KMS-11 (cell line): ENCODE data around the gene CELF4.

Experiments
- H2AFZ ChIP-seq: fragments of 200-600 bp; sonication (generic); 2 replicates; pipeline ENCODE4 v1.6.1; 2016; ENCODE audit warnings: antibody characterized with exemption, mixed run types, low read depth
- H3K27ac ChIP-seq: fragments of 200-600 bp; sonication (generic); 2 replicates; pipeline ENCODE4 v1.6.1; 2016; ENCODE audit warnings: mild to moderate bottlenecking, mixed run types
- H3K27me3 ChIP-seq: fragments of 200-600 bp; sonication (generic); 2 replicates; pipeline ENCODE4 v1.6.1; 2017; ENCODE audit warnings: mild to moderate bottlenecking, low read depth, mixed run types, moderate library complexity; ENCODE audit not compliant: insufficient read depth
- H3K36me3 ChIP-seq: fragments of 200-600 bp; sonication (generic); 2 replicates; pipeline ENCODE4 v1.6.1; 2017; ENCODE audit warnings: mild to moderate bottlenecking, mixed run types; ENCODE audit not compliant: insufficient read depth
- H3K4me1 ChIP-seq: fragments of 200-600 bp; sonication (generic); 2 replicates; pipeline ENCODE4 v1.6.1; 2016; ENCODE audit warnings: mild to moderate bottlenecking, low read depth, mixed run types; ENCODE audit not compliant: poor library complexity, severe bottlenecking
- H3K4me2 ChIP-seq: fragments of 200-600 bp; sonication (generic); 2 replicates; pipeline ENCODE4 v1.7.0; 2016; ENCODE audit warnings: mild to moderate bottlenecking, mixed run types
- H3K4me3 ChIP-seq: fragments of 200-600 bp; sonication (generic); IDR thresholded peaks from 2 replicates; pipeline ENCODE4 v1.6.1; 2017; ENCODE audit warnings: low read depth, low read length, mixed read lengths; ENCODE audit not compliant: insufficient read depth
- H3K79me2 ChIP-seq: fragments of 200-600 bp; sonication (generic); 2 replicates; pipeline ENCODE4 v1.6.1; 2016; ENCODE audit warnings: low read depth, mixed run types; ENCODE audit not compliant: insufficient read depth
- H3K9ac ChIP-seq: fragments of 200-600 bp; sonication (generic); 2 replicates; pipeline ENCODE4 v1.6.1; 2016; ENCODE audit warnings: mild to moderate bottlenecking, mixed run types
- H4K20me1 ChIP-seq: fragments of 200-600 bp; sonication (generic); 2 replicates; pipeline ENCODE4 v1.6.1; 2016; ENCODE audit warnings: mild to moderate bottlenecking, mixed run types; ENCODE audit not compliant: insufficient read depth
- TF ChIP-seq, protein P1 (sequence below): fragments of 200-600 bp; sonication (generic); conservative IDR thresholded peaks from 2 replicates; pipeline ENCODE4 v1.6.1; 2017; ENCODE audit warnings: low read depth, mild to moderate bottlenecking, antibody characterized with exemption, low read length, moderate library complexity, mixed read lengths

The CELF4 gene

GRCh38 chr18:37328946-37329719 lies 236.5 kb downstream of the CELF4 start:
- Histone ChIP-seq H3K79me2 (no peaks in the 10 kb centered on the region), H3K4me3 (no peak overlapping the region), H4K20me1 (no peaks in the 10 kb centered on the region), H3K4me2 (no peak overlapping the region), H3K27me3 (no peaks in the 10 kb centered on the region), H2AFZ (no peak overlapping the region), H3K9ac (no peak overlapping the region), H3K36me3 (no peaks in the 10 kb centered on the region), H3K4me1 (no peaks in the 10 kb centered on the region), H3K27ac (no peak overlapping the region)
- TF ChIP-seq, protein P1, sequence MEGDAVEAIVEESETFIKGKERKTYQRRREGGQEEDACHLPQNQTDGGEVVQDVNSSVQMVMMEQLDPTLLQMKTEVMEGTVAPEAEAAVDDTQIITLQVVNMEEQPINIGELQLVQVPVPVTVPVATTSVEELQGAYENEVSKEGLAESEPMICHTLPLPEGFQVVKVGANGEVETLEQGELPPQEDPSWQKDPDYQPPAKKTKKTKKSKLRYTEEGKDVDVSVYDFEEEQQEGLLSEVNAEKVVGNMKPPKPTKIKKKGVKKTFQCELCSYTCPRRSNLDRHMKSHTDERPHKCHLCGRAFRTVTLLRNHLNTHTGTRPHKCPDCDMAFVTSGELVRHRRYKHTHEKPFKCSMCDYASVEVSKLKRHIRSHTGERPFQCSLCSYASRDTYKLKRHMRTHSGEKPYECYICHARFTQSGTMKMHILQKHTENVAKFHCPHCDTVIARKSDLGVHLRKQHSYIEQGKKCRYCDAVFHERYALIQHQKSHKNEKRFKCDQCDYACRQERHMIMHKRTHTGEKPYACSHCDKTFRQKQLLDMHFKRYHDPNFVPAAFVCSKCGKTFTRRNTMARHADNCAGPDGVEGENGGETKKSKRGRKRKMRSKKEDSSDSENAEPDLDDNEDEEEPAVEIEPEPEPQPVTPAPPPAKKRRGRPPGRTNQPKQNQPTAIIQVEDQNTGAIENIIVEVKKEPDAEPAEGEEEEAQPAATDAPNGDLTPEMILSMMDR, result no peak

- H3K27ac ChIP-seq, result no peak overlapping the region
- H3K9ac ChIP-seq, result no peak overlapping the region
- H3K79me2 ChIP-seq, result no peaks in the 10 kb centered on the region
- H3K4me3 ChIP-seq, result no peak overlapping the region
- no peaks in the 10 kb centered on the region for H4K20me1 ChIP-seq
- TF ChIP-seq, protein P1, result no peak
- H3K4me2 ChIP-seq, result no peak overlapping the region
- no peaks in the 10 kb centered on the region for H3K36me3 ChIP-seq
- no peaks in the 10 kb centered on the region for H3K4me1 ChIP-seq
- H3K27me3 ChIP-seq, result no peaks in the 10 kb centered on the region
- no peak overlapping the region for H2AFZ ChIP-seq
Observed at GRCh38 chr18:37327063-37327577, 238.5 kb downstream of the CELF4 start.

DNA sequence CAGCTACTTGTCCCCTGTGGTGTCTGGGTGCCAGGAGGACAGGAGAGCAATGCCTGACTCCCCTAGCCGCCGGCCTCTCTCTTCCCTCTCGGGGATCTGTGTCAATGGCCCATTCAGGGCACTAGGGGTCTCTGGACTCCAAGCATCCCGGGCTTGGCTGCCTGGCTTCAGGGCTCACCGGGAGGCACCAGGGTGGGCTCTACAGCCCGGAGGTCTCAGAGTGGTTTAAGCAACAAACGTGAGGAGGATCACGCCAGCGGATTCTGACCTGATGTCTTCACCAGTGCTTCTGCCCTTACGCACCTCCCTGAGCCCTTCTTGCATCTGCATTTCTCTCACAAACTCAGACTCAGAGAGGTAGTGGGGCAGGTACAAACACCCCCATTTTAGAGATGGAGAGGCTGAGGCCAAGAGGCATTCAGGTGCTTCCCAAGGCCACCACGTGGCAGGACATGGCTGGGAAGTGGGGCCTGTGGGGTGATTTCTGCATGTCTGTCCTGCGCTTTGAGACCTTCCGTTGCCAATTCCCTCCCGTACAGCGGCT lies 243.0 kb downstream of the CELF4 start:
- Histone ChIP-seq H3K36me3 (no peaks in the 10 kb centered on the region), H3K9ac (no peak overlapping the region), H3K4me1 (no peaks in the 10 kb centered on the region), H3K27me3 (no peaks in the 10 kb centered on the region), H3K27ac (no peak overlapping the region), H3K79me2 (no peaks in the 10 kb centered on the region), H4K20me1 (no peaks in the 10 kb centered on the region), H3K4me3 (no peak overlapping the region), H3K4me2 (no peak overlapping the region), H2AFZ (no peak overlapping the region)
- TF ChIP-seq, protein P1, result peak; percentile 60

DNA sequence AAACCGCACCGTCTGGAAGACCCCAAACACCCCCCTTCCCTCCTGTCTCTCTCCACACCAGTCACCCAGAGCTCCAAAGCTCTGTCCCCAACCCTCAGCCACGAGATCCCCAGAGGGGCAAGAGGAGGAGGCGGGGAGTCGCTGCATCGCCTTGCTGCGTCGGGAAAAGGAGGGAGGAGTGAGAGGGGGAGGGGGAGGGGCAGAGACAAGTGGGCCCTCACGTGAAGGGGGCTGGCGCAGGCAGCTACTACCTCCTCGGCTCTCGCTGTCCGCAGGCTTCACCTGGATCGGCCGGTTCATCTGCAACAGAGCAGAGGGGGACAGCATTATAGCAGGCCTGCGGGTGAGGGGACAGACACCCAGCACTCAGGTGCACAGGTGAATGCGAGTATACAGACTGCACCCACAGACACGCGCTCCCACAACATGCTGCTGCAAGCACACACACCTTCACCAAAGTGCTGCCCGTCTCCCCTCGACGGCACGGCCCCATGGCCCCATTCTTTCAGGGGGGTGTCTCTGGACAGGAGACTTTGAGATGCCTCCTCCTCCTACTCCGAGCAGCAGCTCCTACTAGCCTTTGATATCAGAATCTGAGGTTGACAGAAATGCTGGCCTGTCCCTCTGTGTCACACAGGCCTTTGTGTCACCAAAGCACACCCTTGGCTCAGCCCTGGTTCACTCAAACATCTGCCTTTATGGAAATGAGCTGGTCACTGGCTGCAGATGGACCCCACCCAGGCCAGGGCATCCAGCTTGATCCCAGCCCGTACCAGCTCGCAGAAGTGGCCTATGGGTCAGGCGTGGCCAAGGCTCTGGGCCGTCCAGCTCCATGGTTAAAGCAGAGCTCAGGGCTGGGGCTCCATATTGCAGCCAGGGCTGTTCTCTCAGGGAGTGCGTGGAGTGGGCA lies 243.8 kb downstream of the CELF4 start:
- H3K27ac ChIP-seq, result no peak overlapping the region
- no peak overlapping the region for H2AFZ ChIP-seq
- H3K36me3 ChIP-seq, result no peaks in the 10 kb centered on the region
- no peaks in the 10 kb centered on the region for H4K20me1 ChIP-seq
- H3K4me2 ChIP-seq, result no peak overlapping the region
- H3K4me3 ChIP-seq, result no peak overlapping the region
- H3K4me1 ChIP-seq, result no peaks in the 10 kb centered on the region
- H3K9ac ChIP-seq, result no peak overlapping the region
- H3K79me2 ChIP-seq, result no peaks in the 10 kb centered on the region
- TF ChIP-seq, protein P1, result no peak
- no peaks in the 10 kb centered on the region for H3K27me3 ChIP-seq
